Central memory CD8-positive, alpha-beta T cell (primary cell): Measurements from ENCODE around the gene ATP5PO.
"Not testable (repeated sequence)": the region's sequence is repeated elsewhere in the genome, so short reads cannot be mapped to it uniquely, and the experiment has no call there.

Source experiments
- ATAC-seq: fragments of 150-1000 bp; cut with Tn5 transposase; replicated peaks from 2 replicates; pipeline ENCODE4 v1.10.0; 2022; ENCODE audit warnings: mild to moderate bottlenecking, moderate FRiP score, moderate number of reproducible peaks; ENCODE audit not compliant: poor library complexity, severe bottlenecking; ENCODE audit errors: extremely low read depth
- DNase-seq, 2 donors: peaks; one replicate each; pipeline ENCODE4 v3.0.0; 2021; ENCODE audit warnings: low spot score in 2 of 2
- H3K27ac Mint-ChIP-seq: one replicate; pipeline ENCODE4 v1.8.0; 2022; ENCODE audit warnings: low read depth, mild to moderate bottlenecking, moderate library complexity, mixed read lengths
- H3K27me3 Mint-ChIP-seq: one replicate; pipeline ENCODE4 v1.8.0; 2022; ENCODE audit warnings: mixed read lengths
- H3K36me3 Mint-ChIP-seq: one replicate; pipeline ENCODE4 v1.8.0; 2022; ENCODE audit warnings: mild to moderate bottlenecking, moderate library complexity, mixed read lengths; ENCODE audit not compliant: insufficient read depth
- H3K4me1 Mint-ChIP-seq: one replicate; pipeline ENCODE4 v1.8.0; 2022; ENCODE audit warnings: mixed read lengths
- H3K4me3 Mint-ChIP-seq: one replicate; pipeline ENCODE4 v1.8.0; 2022; ENCODE audit warnings: mild to moderate bottlenecking, moderate library complexity, mixed read lengths
- H3K9me3 Mint-ChIP-seq: one replicate; pipeline ENCODE4 v1.8.0; 2022; ENCODE audit warnings: mixed read lengths

Gene ATP5PO

GRCh38 chr21:33936301-33937038 lies 20.9 kb upstream of the ATP5PO start:
- peak overlapping the region; percentile 97 for H3K27ac Mint-ChIP-seq
- H3K27me3 Mint-ChIP-seq = no peaks in the 10 kb centered on the region
- H3K4me1 Mint-ChIP-seq = peaks cover 68% of the 10 kb centered on the region
- peaks cover 35% of the 10 kb centered on the region for H3K36me3 Mint-ChIP-seq
- no peaks in the 10 kb centered on the region for H3K9me3 Mint-ChIP-seq
- ATAC-seq = peak; percentile 72
- DNase-seq = peak in 1 of 2 donors; percentile 66
- H3K4me3 Mint-ChIP-seq = peak overlapping the region; percentile 96

- DNase-seq (no peak), ATAC-seq (no peak)
- Mint-ChIP-seq H3K27ac (peak overlapping the region; percentile 97), H3K27me3 (no peaks in the 10 kb centered on the region), H3K9me3 (no peaks in the 10 kb centered on the region), H3K36me3 (peaks cover 34% of the 10 kb centered on the region), H3K4me1 (peaks cover 48% of the 10 kb centered on the region), H3K4me3 (peak overlapping the region; percentile 96)
Observed at GRCh38 chr21:33932731-33933130, 17.1 kb upstream of the ATP5PO start.

GRCh38 chr21:33931799-33932390 lies 16.3 kb upstream of the ATP5PO start:
- Mint-ChIP-seq H3K36me3 (peaks cover 27% of the 10 kb centered on the region), H3K9me3 (no peaks in the 10 kb centered on the region), H3K4me3 (peak overlapping the region; percentile 96), H3K4me1 (peaks cover 41% of the 10 kb centered on the region), H3K27me3 (no peaks in the 10 kb centered on the region), H3K27ac (peak overlapping the region; percentile 97)
- peak; percentile 10 for ATAC-seq
- no peak for DNase-seq

GRCh38 chr21:33931052-33931798 lies 15.6 kb upstream of the ATP5PO start:
- peak; percentile 95 for ATAC-seq
- DNase-seq = peak; percentile 52 to 80
- peaks cover 20% of the 10 kb centered on the region for H3K36me3 Mint-ChIP-seq
- peaks cover 34% of the 10 kb centered on the region for H3K4me1 Mint-ChIP-seq
- H3K4me3 Mint-ChIP-seq = peak overlapping the region; percentile 96
- H3K27ac Mint-ChIP-seq = peak overlapping the region; percentile 97
- H3K27me3 Mint-ChIP-seq, H3K9me3 Mint-ChIP-seq: not testable (repeated sequence)

- peaks cover 16% of the 10 kb centered on the region for H3K4me1 Mint-ChIP-seq
- not testable (repeated sequence) for H3K9me3 Mint-ChIP-seq, DNase-seq, H3K27ac Mint-ChIP-seq, H3K4me3 Mint-ChIP-seq, H3K36me3 Mint-ChIP-seq, H3K27me3 Mint-ChIP-seq, ATAC-seq
Observed at GRCh38 chr21:33926248-33926647, 10.6 kb upstream of the ATP5PO start.

- Mint-ChIP-seq H3K36me3 (no peaks in the 10 kb centered on the region), H3K4me1 (peaks cover 15% of the 10 kb centered on the region), H3K9me3 (no peaks in the 10 kb centered on the region), H3K27me3 (no peaks in the 10 kb centered on the region), H3K4me3 (no peak overlapping the region), H3K27ac (no peak overlapping the region)
- DNase-seq = no peak
- ATAC-seq = no peak
Observed at GRCh38 chr21:33924766-33925100, 9.1 kb upstream of the ATP5PO start.

GRCh38 chr21:33924079-33924765 lies 8.6 kb upstream of the ATP5PO start:
- Mint-ChIP-seq H3K36me3 (no peaks in the 10 kb centered on the region), H3K9me3 (no peaks in the 10 kb centered on the region), H3K4me3 (no peak overlapping the region), H3K27me3 (no peaks in the 10 kb centered on the region), H3K4me1 (peaks cover 15% of the 10 kb centered on the region), H3K27ac (no peak overlapping the region)
- DNase-seq (peak; percentile 78 to 91), ATAC-seq (peak; percentile 86)

- H3K36me3 Mint-ChIP-seq = peaks cover 11% of the 10 kb centered on the region
- peaks cover 29% of the 10 kb centered on the region for H3K4me1 Mint-ChIP-seq
- no peak overlapping the region for H3K4me3 Mint-ChIP-seq
- ATAC-seq = no peak
- DNase-seq = no peak
- no peak overlapping the region for H3K27ac Mint-ChIP-seq
- no peaks in the 10 kb centered on the region for H3K9me3 Mint-ChIP-seq
- H3K27me3 Mint-ChIP-seq = no peaks in the 10 kb centered on the region
Observed at GRCh38 chr21:33917421-33917820, 1.8 kb upstream of the ATP5PO start.

- no peak for ATAC-seq
- Mint-ChIP-seq H3K27ac (peak overlapping the region; percentile 98), H3K4me3 (peak overlapping the region; percentile 97), H3K4me1 (peaks cover 29% of the 10 kb centered on the region), H3K27me3 (no peaks in the 10 kb centered on the region), H3K36me3 (peaks cover 19% of the 10 kb centered on the region), H3K9me3 (no peaks in the 10 kb centered on the region)
- DNase-seq = no peak
Observed at GRCh38 chr21:33916200-33916567, 580 bp upstream of the ATP5PO start.

GRCh38 chr21:33914188-33914587 lies 1.4 kb downstream of the ATP5PO start:
- peak overlapping the region; percentile 97 for H3K4me3 Mint-ChIP-seq
- H3K36me3 Mint-ChIP-seq = peaks cover 36% of the 10 kb centered on the region
- H3K9me3 Mint-ChIP-seq = no peaks in the 10 kb centered on the region
- DNase-seq = no peak
- H3K27ac Mint-ChIP-seq = peak overlapping the region; percentile 98
- H3K4me1 Mint-ChIP-seq = peaks cover 37% of the 10 kb centered on the region
- no peak for ATAC-seq
- H3K27me3 Mint-ChIP-seq = no peaks in the 10 kb centered on the region

- peaks cover 67% of the 10 kb centered on the region for H3K36me3 Mint-ChIP-seq
- H3K4me3 Mint-ChIP-seq = no peak overlapping the region
- no peaks in the 10 kb centered on the region for H3K9me3 Mint-ChIP-seq
- H3K4me1 Mint-ChIP-seq = peaks cover 19% of the 10 kb centered on the region
- ATAC-seq = no peak
- no peak for DNase-seq
- peak overlapping the region; percentile 7 for H3K27ac Mint-ChIP-seq
- H3K27me3 Mint-ChIP-seq = no peaks in the 10 kb centered on the region
Observed at GRCh38 chr21:33909756-33910155, 5.8 kb downstream of the ATP5PO start.

GRCh38 chr21:33908760-33909159 lies 6.8 kb downstream of the ATP5PO start:
- Mint-ChIP-seq H3K4me1 (peaks cover 12% of the 10 kb centered on the region), H3K27me3 (no peaks in the 10 kb centered on the region), H3K27ac (no peak overlapping the region), H3K36me3 (peaks cover 72% of the 10 kb centered on the region), H3K4me3 (no peak overlapping the region), H3K9me3 (no peaks in the 10 kb centered on the region)
- DNase-seq (no peak), ATAC-seq (no peak)
